Natural killer cell (primary cell): ENCODE data around the gene FAH. TPM values are rescaled to one million over a fixed set of nuclear protein-coding genes. Genes with fewer than 3 reads are reported as not detected.

ENCODE experiments used
- ATAC-seq, 3 donors: fragments of 150-1000 bp in 2 of 3; fragments of 200-7000 bp in 1 of 3; cut with Tn5 transposase; 1 replicate in 1 of 3; 2 replicates in 2 of 3; pipeline ENCODE4 v1.10.0; 2021; ENCODE audit warnings: mild to moderate bottlenecking in 2 of 3, moderate library complexity in 2 of 3
- DNase-seq, 2 donors: peaks; one replicate each; pipeline versions ENCODE4 v3.0.0 to v3.0.0-alpha.2; 2013 to 2021; ENCODE audit warnings: mixed read lengths in 1 of 2
- H3K27ac ChIP-seq: one replicate; pipeline ENCODE4 v1.5.1; 2013; ENCODE audit warnings: mild to moderate bottlenecking, low read length
- H3K27me3 ChIP-seq: one replicate; pipeline ENCODE4 v1.6.1; 2013; ENCODE audit warnings: low read length; ENCODE audit not compliant: control insufficient read depth, insufficient read depth
- H3K36me3 ChIP-seq: one replicate; pipeline ENCODE4 v1.6.1; 2013; ENCODE audit warnings: low read length; ENCODE audit not compliant: control insufficient read depth, insufficient read depth
- H3K4me1 ChIP-seq: one replicate; pipeline ENCODE4 v1.6.1; 2013; ENCODE audit warnings: low read length; ENCODE audit not compliant: control insufficient read depth, insufficient read depth
- H3K4me3 ChIP-seq: one replicate; pipeline ENCODE4 v1.5.1; 2013; ENCODE audit warnings: low read length
- H3K9me3 ChIP-seq: one replicate; pipeline ENCODE4 v1.6.1; 2013; ENCODE audit warnings: low read length; ENCODE audit not compliant: control insufficient read depth, insufficient read depth
- H3K27ac Mint-ChIP-seq, 2 donors: one replicate each; pipeline ENCODE4 v1.8.0; 2022; ENCODE audit warnings: mild to moderate bottlenecking in 2 of 2, mixed read lengths in 2 of 2, moderate library complexity in 1 of 2
- H3K27me3 Mint-ChIP-seq, 2 donors: one replicate each; pipeline ENCODE4 v1.8.0; 2022; ENCODE audit warnings: low read depth in 2 of 2, mixed read lengths in 2 of 2
- H3K36me3 Mint-ChIP-seq: one replicate; pipeline ENCODE4 v1.8.0; 2022; ENCODE audit warnings: mixed read lengths
- H3K4me1 Mint-ChIP-seq, 2 donors: one replicate each; pipeline ENCODE4 v1.8.0; 2022; ENCODE audit warnings: mixed read lengths in 2 of 2
- H3K4me3 Mint-ChIP-seq: one replicate; pipeline ENCODE4 v1.8.0; 2022; ENCODE audit warnings: mild to moderate bottlenecking, moderate library complexity, mixed read lengths
- H3K9me3 Mint-ChIP-seq, 2 donors: one replicate each; pipeline ENCODE4 v1.8.0; 2022; ENCODE audit warnings: mixed read lengths in 2 of 2
- WGBS: methylation state at CpG from one replicate; pipeline ENCODE4 v1.1.7; 2013; ENCODE audit warnings: missing lambda C conversion rate; ENCODE audit not compliant: insufficient coverage; 5-methylcytosine and 5-hydroxymethylcytosine counted together
- intact Hi-C: fragments of 100-400 bp; cut with micrococcal nuclease; formaldehyde crosslinking; loops from one replicate; pipeline ENCODE4 v1.14.2; 2022
- total RNA-seq, 4 donors: library from RNA; stranded (reverse); fragments of 120-200 nt in 1 of 4; gene quantifications; one replicate each; pipeline versions ENCODE4 v1.2.3 to v1.2.4, GENCODE V29; 2013 to 2022
- TF ChIP-seq, protein P1 (sequence below): fragments of 200-600 bp; IDR thresholded peaks from one replicate; pipeline ENCODE4 v1.8.0; 2022; ENCODE audit warnings: antibody characterized with exemption

The FAH gene
- total RNA-seq, 3 donors from 2014 or later (not counting 1 experiment from before 2014, with no cell fraction given): 12.4 to 14.1 (median 13.5) TPM

DNA sequence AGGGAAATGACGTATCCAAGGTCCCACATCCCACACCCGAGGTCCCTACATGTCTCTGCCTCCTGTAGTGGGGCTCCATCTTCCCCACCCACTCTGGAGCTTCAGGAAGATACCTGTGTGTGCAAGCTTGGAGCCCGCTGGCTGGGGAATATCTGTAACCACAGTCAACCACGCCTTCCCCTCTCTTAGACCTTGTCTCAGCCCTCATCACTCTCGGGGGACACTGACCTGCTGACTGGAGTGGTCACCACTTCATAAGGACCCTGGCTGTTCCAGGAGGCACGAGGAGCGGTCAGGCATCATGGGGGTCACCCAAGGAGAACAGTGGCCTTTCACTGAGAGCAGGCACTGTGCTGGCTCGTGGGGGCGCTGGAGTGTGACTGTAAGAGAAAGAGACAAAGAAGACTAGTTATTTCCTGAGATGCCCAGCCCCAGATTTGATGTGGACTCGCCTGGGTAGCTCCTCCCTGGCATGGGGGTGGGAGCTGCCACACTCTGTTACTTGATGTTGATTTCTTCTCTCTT is 50.6 kb downstream of the FAH start:
- Histone ChIP-seq H3K4me3 (no peak overlapping the region), H3K27ac (no peak overlapping the region), H3K27me3 (peaks cover 4% of the 10 kb centered on the region), H3K36me3 (no peaks in the 10 kb centered on the region), H3K4me1 (no peaks in the 10 kb centered on the region), H3K9me3 (no peaks in the 10 kb centered on the region)
- no peak overlapping the region for H3K4me3 Mint-ChIP-seq
- TF ChIP-seq, protein P1, sequence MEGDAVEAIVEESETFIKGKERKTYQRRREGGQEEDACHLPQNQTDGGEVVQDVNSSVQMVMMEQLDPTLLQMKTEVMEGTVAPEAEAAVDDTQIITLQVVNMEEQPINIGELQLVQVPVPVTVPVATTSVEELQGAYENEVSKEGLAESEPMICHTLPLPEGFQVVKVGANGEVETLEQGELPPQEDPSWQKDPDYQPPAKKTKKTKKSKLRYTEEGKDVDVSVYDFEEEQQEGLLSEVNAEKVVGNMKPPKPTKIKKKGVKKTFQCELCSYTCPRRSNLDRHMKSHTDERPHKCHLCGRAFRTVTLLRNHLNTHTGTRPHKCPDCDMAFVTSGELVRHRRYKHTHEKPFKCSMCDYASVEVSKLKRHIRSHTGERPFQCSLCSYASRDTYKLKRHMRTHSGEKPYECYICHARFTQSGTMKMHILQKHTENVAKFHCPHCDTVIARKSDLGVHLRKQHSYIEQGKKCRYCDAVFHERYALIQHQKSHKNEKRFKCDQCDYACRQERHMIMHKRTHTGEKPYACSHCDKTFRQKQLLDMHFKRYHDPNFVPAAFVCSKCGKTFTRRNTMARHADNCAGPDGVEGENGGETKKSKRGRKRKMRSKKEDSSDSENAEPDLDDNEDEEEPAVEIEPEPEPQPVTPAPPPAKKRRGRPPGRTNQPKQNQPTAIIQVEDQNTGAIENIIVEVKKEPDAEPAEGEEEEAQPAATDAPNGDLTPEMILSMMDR: no peak
- no peaks in the 10 kb centered on the region for H3K4me1 Mint-ChIP-seq
- H3K9me3 Mint-ChIP-seq: no peaks in the 10 kb centered on the region
- 80% methylated on average over 9 of the region's 10 CpGs for WGBS
- no peak overlapping the region for H3K27ac Mint-ChIP-seq
- ATAC-seq (no peak), DNase-seq (no peak)
- H3K27me3 Mint-ChIP-seq: peaks cover 27 to 33% of the 10 kb centered on the region in 2 donors
- no peaks in the 10 kb centered on the region for H3K36me3 Mint-ChIP-seq
- intact Hi-C loops: no loop called here

DNA sequence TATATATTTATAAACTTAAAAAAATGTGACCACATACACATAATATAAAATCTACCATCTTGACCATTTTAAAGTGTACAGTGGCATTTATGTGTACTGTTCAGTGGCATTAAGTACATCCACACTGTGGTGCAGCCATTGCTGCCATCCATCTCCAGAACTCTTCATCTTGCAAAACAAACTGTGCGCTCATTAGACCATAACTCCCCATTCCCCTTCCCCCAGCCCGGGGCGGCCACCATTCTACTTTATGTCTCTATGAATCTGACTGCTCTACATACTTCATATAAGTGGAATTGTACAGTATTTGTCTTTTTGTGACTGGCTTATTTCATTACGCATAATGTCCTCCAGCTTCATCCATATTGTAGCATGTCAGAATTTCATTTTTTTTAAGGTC is 51.4 kb downstream of the FAH start:
- Histone ChIP-seq H3K36me3 (no peaks in the 10 kb centered on the region), H3K27me3 (peaks cover 4% of the 10 kb centered on the region), H3K27ac (no peak overlapping the region), H3K9me3 (no peaks in the 10 kb centered on the region), H3K4me1 (no peaks in the 10 kb centered on the region), H3K4me3 (no peak overlapping the region)
- WGBS: 86% methylated on average over 2 of the region's 4 CpGs
- intact Hi-C loops: no loop called here
- ATAC-seq (no peak), DNase-seq (no peak)
- Mint-ChIP-seq H3K9me3 (no peaks in the 10 kb centered on the region), H3K4me3 (no peak overlapping the region), H3K27ac (no peak overlapping the region), H3K4me1 (no peaks in the 10 kb centered on the region), H3K36me3 (no peaks in the 10 kb centered on the region), H3K27me3 (peaks cover 25 to 28% of the 10 kb centered on the region in 2 donors)
- TF ChIP-seq, protein P1: no peak

DNA sequence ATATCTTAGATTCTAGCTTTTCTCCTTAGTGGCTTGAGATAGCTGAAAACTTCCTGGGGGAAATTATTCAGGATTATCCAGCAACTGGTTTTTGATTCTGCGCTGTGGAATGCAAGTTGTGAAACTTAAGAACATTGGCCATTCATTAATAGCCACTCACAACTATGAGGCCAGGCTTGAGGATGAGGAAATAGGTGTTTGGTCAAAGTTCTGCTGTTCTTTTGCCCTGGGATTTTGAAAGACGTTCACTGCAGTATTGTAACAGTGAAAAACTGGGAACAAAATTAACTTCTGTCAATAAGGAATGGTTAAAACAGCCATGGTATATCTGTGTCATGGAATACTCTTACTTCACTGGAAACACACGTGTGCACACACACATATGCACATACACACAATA is 55.1 kb downstream of the FAH start:
- H3K27me3 ChIP-seq: peaks cover 4% of the 10 kb centered on the region
- Mint-ChIP-seq H3K4me3 (no peak overlapping the region), H3K27ac (no peak overlapping the region), H3K27me3 (peaks cover 32 to 39% of the 10 kb centered on the region in 2 donors), H3K9me3 (no peaks in the 10 kb centered on the region), H3K4me1 (no peaks in the 10 kb centered on the region), H3K36me3 (no peaks in the 10 kb centered on the region)
- WGBS: 94% methylated on average over 2 of the region's 3 CpGs
- H3K9me3 ChIP-seq: no peaks in the 10 kb centered on the region
- H3K4me3 ChIP-seq: no peak overlapping the region
- DNase-seq (no peak), ATAC-seq (no peak)
- no peaks in the 10 kb centered on the region for H3K4me1 ChIP-seq
- TF ChIP-seq, protein P1: no peak
- no peaks in the 10 kb centered on the region for H3K36me3 ChIP-seq
- no peak overlapping the region for H3K27ac ChIP-seq
- intact Hi-C loops: no loop called here
